Neuronal stem cell (in vitro differentiated cells): ENCODE data around the gene DOCK9.

Experiments
- DNase-seq: peaks from one replicate; pipeline ENCODE4 v3.0.0-alpha.2; 2013; ENCODE audit warnings: low spot score
- H2AFZ ChIP-seq: one replicate; pipeline ENCODE4 v1.6.1; 2013; ENCODE audit warnings: mild to moderate bottlenecking, low read length, inconsistent platforms
- H2AK5ac ChIP-seq: 2 replicates; pipeline ENCODE4 v1.6.1; 2013; ENCODE audit warnings: low read depth, mild to moderate bottlenecking, inconsistent platforms, low read length, moderate library complexity, mixed read lengths
- H2BK120ac ChIP-seq: 2 replicates; pipeline ENCODE4 v1.6.1; 2013; ENCODE audit warnings: low read depth, mild to moderate bottlenecking, inconsistent platforms, low read length, moderate library complexity, mixed read lengths
- H2BK12ac ChIP-seq: one replicate; pipeline ENCODE4 v1.6.1; 2013; ENCODE audit warnings: low read length, inconsistent platforms
- H2BK15ac ChIP-seq: 2 replicates; pipeline ENCODE4 v1.6.1; 2013; ENCODE audit warnings: mild to moderate bottlenecking, low read length, inconsistent platforms, mixed read lengths
- H2BK5ac ChIP-seq: one replicate; pipeline ENCODE4 v1.6.1; 2013; ENCODE audit warnings: inconsistent platforms, mild to moderate bottlenecking, low read length, moderate library complexity
- H3K14ac ChIP-seq: one replicate; pipeline ENCODE4 v1.6.1; 2013; ENCODE audit warnings: low read length, inconsistent platforms
- H3K18ac ChIP-seq: 2 replicates; pipeline ENCODE4 v1.6.1; 2013; ENCODE audit warnings: low read length, inconsistent platforms
- H3K23ac ChIP-seq: 2 replicates; pipeline ENCODE4 v1.6.1; 2013; ENCODE audit warnings: low read depth, mild to moderate bottlenecking, mixed read lengths, low read length, inconsistent platforms; ENCODE audit not compliant: poor library complexity
- H3K27ac ChIP-seq: replicated peaks from 3 replicates; pipeline ENCODE4 v1.5.1; 2013; ENCODE audit warnings: low read length, inconsistent platforms
- H3K27me3 ChIP-seq, 3 experiments: 2 replicates each; pipeline ENCODE4 v1.6.1; 2013; ENCODE audit warnings: low read length in 3 of 3, mild to moderate bottlenecking in 2 of 3, inconsistent platforms in 1 of 3, low read depth in 1 of 3, mixed read lengths in 1 of 3, moderate library complexity in 1 of 3; ENCODE audit not compliant: control insufficient read depth in 3 of 3, insufficient read depth in 3 of 3
- H3K36me3 ChIP-seq, 2 donors: replicated peaks in 1 of 2; 2 replicates each; pipeline ENCODE4 v1.6.1; 2013; ENCODE audit warnings: low read length in 2 of 2; ENCODE audit not compliant: control insufficient read depth in 2 of 2, insufficient read depth in 2 of 2
- H3K4ac ChIP-seq: 2 replicates; pipeline ENCODE4 v1.6.1; 2013; ENCODE audit warnings: inconsistent platforms, mild to moderate bottlenecking, low read length, moderate library complexity
- H3K4me1 ChIP-seq, 2 donors: 1 replicate in 1 of 2; 2 replicates in 1 of 2; pipeline ENCODE4 v1.6.1; 2013; ENCODE audit warnings: low read length in 2 of 2, low read depth in 1 of 2; ENCODE audit not compliant: control insufficient read depth in 2 of 2, insufficient read depth in 1 of 2
- H3K4me2 ChIP-seq: one replicate; pipeline ENCODE4 v1.6.1; 2013; ENCODE audit warnings: mild to moderate bottlenecking, low read length, inconsistent platforms; ENCODE audit not compliant: insufficient read depth, poor library complexity, severe bottlenecking
- H3K4me3 ChIP-seq, 2 donors: 2 replicates each; pipeline ENCODE4 v1.5.1; 2013; ENCODE audit warnings: low read length in 2 of 2, mild to moderate bottlenecking in 2 of 2, inconsistent platforms in 1 of 2, moderate library complexity in 1 of 2
- H3K79me1 ChIP-seq: one replicate; pipeline ENCODE4 v1.6.1; 2013; ENCODE audit warnings: low read depth, mild to moderate bottlenecking, inconsistent platforms, low read length, moderate library complexity
- H3K9ac ChIP-seq: one replicate; pipeline ENCODE4 v1.6.1; 2013; ENCODE audit warnings: mild to moderate bottlenecking, low read depth, low read length, inconsistent platforms; ENCODE audit not compliant: poor library complexity
- H3K9me3 ChIP-seq, 2 donors: replicated peaks in 1 of 2; 2 replicates each; pipeline versions ENCODE3 to v1.6.1; 2013; ENCODE audit warnings: low read length in 2 of 2, mild to moderate bottlenecking in 2 of 2, inconsistent platforms in 1 of 2, low read depth in 1 of 2, mixed read lengths in 1 of 2, moderate library complexity in 1 of 2; ENCODE audit not compliant: control insufficient read depth in 2 of 2, insufficient read depth in 1 of 2
- H4K8ac ChIP-seq: one replicate; pipeline ENCODE4 v1.6.1; 2013; ENCODE audit warnings: low read depth, mild to moderate bottlenecking, inconsistent platforms, low read length, moderate library complexity
- H4K91ac ChIP-seq: one replicate; pipeline ENCODE4 v1.6.1; 2013; ENCODE audit warnings: low read length, low read depth, mild to moderate bottlenecking, inconsistent platforms; ENCODE audit not compliant: poor library complexity
- WGBS, 2 donors: extraction: QIAGEN DNeasy Blood & Tissue Kit; methylation state at CpG; one replicate each; pipeline ENCODE4 v1.1.7; 2013; ENCODE audit warnings: missing lambda C conversion rate in 2 of 2, mixed read lengths in 1 of 2; ENCODE audit not compliant: insufficient read length in 2 of 2, insufficient replicate concordance in 1 of 2; ENCODE audit errors: extremely low coverage in 2 of 2; 5-methylcytosine and 5-hydroxymethylcytosine counted together

DOCK9 gene

DNA sequence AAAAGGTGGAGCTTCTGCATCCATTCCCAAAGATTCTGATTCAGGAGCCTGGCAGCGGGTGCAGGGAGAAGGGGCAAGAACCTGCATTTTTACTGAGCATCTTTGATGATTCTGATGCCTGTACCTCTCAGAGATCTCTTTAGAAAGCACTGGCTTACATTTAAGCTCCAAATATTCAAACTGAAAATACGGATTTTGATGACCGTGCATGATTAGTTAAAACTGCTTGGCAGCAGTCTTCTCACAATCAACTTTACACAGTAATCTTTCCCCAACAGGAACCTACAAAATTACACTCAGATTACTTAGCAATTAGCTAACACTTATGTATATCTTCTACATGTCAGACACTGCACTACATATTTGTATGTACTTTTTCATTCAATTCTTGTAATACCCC, 108.9 kb downstream of the DOCK9 start:
- H4K91ac ChIP-seq = no peak overlapping the region
- H3K18ac ChIP-seq = no peak overlapping the region
- DNase-seq = no peak
- H2AK5ac ChIP-seq = no peak overlapping the region
- no peak overlapping the region for H3K27ac ChIP-seq
- H3K9me3 ChIP-seq = peaks cover 0 to 10% of the 10 kb centered on the region in 2 donors
- H2BK120ac ChIP-seq = no peak overlapping the region
- H3K4ac ChIP-seq = no peak overlapping the region
- H3K23ac ChIP-seq = no peak overlapping the region
- no peak overlapping the region for H3K4me2 ChIP-seq
- no peaks in the 10 kb centered on the region for H3K79me1 ChIP-seq
- H3K4me1 ChIP-seq = no peaks in the 10 kb centered on the region
- no peaks in the 10 kb centered on the region for H3K27me3 ChIP-seq
- no peak overlapping the region for H2BK5ac ChIP-seq
- no peak overlapping the region for H3K4me3 ChIP-seq
- H2AFZ ChIP-seq = no peak overlapping the region
- no peak overlapping the region for H4K8ac ChIP-seq
- H2BK12ac ChIP-seq = no peak overlapping the region
- no peak overlapping the region for H3K9ac ChIP-seq
- no peak overlapping the region for H2BK15ac ChIP-seq
- no peak overlapping the region for H3K14ac ChIP-seq
- no CpG with 5 or more reads among the region's 3 CpGs for WGBS, 2 donors
- no peaks in the 10 kb centered on the region for H3K36me3 ChIP-seq

DNA sequence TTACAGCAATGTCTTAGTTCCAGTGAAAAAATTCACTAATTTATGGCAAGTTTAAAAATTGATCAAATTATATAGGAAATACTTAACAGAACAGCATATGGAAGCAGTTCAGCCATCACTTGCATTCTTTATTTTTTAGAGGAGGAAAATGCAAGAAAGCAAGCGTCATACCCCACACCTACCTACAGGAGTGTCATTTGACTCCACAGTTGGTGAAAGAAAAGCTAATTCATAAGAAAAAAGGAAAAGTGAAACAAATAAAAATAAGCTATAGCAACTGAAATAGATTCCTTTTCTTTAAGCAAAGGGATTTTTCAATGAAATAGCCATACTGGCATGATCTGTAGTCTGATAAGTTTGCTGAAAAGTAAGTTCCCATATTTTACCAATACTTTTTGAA, 111.0 kb downstream of the DOCK9 start:
- no peak overlapping the region for H3K4ac ChIP-seq
- no peak overlapping the region for H2BK12ac ChIP-seq
- no peak overlapping the region for H4K91ac ChIP-seq
- no peak overlapping the region for H3K23ac ChIP-seq
- DNase-seq = no peak
- peaks cover 0 to 2% of the 10 kb centered on the region in 2 donors for H3K36me3 ChIP-seq
- H2BK5ac ChIP-seq = no peak overlapping the region
- no peak overlapping the region for H3K9ac ChIP-seq
- no peak overlapping the region for H2BK120ac ChIP-seq
- H3K27ac ChIP-seq = no peak overlapping the region
- no peak overlapping the region for H2AK5ac ChIP-seq
- no CpG with 5 or more reads among the region's 1 CpG for WGBS, 2 donors
- no peak overlapping the region for H3K4me3 ChIP-seq
- H3K9me3 ChIP-seq = peaks cover 0 to 3% of the 10 kb centered on the region in 2 donors
- no peaks in the 10 kb centered on the region for H3K27me3 ChIP-seq
- H2BK15ac ChIP-seq = no peak overlapping the region
- H3K4me2 ChIP-seq = no peak overlapping the region
- no peak overlapping the region for H3K18ac ChIP-seq
- H2AFZ ChIP-seq = no peak overlapping the region
- H3K79me1 ChIP-seq = no peaks in the 10 kb centered on the region
- no peak overlapping the region for H4K8ac ChIP-seq
- H3K14ac ChIP-seq = no peak overlapping the region
- H3K4me1 ChIP-seq = no peaks in the 10 kb centered on the region

DNA sequence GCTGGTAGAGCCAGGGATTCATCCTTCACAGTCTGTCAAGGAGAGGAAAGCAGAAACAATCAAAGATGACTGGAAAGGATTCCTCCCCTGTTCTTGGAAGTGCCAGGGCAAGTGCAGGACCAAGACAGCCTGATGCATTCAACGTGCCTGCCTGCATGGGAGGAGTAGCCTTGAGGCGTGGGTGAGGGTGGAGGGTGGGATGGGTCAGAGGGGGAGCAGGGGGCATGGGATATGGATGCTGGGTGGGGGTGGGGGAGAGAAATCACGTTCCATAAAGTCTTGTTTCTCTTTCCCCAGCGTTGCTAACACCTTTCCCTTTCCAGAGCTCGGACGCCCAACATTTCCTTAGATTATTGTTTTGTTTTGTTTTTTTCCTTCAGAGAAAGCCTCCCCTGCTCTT, 117.4 kb downstream of the DOCK9 start:
- no peak for DNase-seq
- Histone ChIP-seq H3K4ac (no peak overlapping the region), H3K23ac (no peak overlapping the region), H3K4me3 (no peak overlapping the region), H2BK5ac (no peak overlapping the region), H2AK5ac (no peak overlapping the region), H2BK12ac (no peak overlapping the region), H3K36me3 (peaks cover 0 to 2% of the 10 kb centered on the region in 2 donors), H2AFZ (no peak overlapping the region), H3K27me3 (no peaks in the 10 kb centered on the region), H3K27ac (no peak overlapping the region), H4K8ac (no peak overlapping the region), H3K4me2 (no peak overlapping the region), H3K4me1 (peaks cover 0 to 2% of the 10 kb centered on the region in 2 donors), H3K79me1 (no peaks in the 10 kb centered on the region), H4K91ac (no peak overlapping the region), H3K9me3 (no peaks in the 10 kb centered on the region), H3K9ac (no peak overlapping the region), H3K14ac (peak overlapping the region; percentile 63), H2BK15ac (no peak overlapping the region), H3K18ac (no peak overlapping the region), H2BK120ac (no peak overlapping the region)
- WGBS, 2 donors = no CpG with 5 or more reads among the region's 6 CpGs

DNA sequence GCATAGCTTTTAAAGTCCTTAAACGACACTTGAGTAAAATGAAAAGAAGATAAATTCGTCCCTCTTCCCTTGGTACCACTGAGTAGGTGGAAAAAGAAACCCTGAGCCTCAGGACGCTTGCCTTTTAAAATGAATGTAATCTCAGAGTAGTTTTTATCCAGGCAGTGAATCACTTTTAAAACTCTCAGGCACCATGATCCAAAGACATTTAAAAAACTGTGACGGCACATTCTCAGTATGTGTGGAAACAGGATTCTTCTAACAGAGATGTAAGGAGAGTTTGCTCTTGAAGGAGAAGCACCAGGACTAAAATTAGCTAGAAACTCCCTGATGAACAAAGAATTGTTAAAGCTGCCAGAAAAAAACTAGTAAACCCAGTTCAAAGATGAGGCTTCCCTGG, 119.7 kb downstream of the DOCK9 start:
- Histone ChIP-seq H2AK5ac (no peak overlapping the region), H2BK5ac (no peak overlapping the region), H3K27ac (no peak overlapping the region), H3K79me1 (no peaks in the 10 kb centered on the region), H3K18ac (no peak overlapping the region), H3K14ac (no peak overlapping the region), H3K9ac (no peak overlapping the region), H2BK12ac (no peak overlapping the region), H3K23ac (no peak overlapping the region), H3K4ac (no peak overlapping the region), H4K8ac (no peak overlapping the region), H2BK15ac (no peak overlapping the region), H3K27me3 (no peaks in the 10 kb centered on the region), H4K91ac (no peak overlapping the region), H2AFZ (no peak overlapping the region), H3K9me3 (no peaks in the 10 kb centered on the region), H3K4me1 (peaks cover 0 to 2% of the 10 kb centered on the region in 2 donors), H2BK120ac (no peak overlapping the region), H3K4me3 (no peak overlapping the region), H3K36me3 (peaks cover 0 to 2% of the 10 kb centered on the region in 2 donors), H3K4me2 (no peak overlapping the region)
- WGBS, 2 donors = no CpG with 5 or more reads among the region's 4 CpGs
- DNase-seq = no peak
